Measurements from ENCODE around the gene CEP152.
"Not testable (repeated sequence)": the region's sequence is repeated elsewhere in the genome, so short reads cannot be mapped to it uniquely, and the experiment has no call there.

The CEP152 gene

GRCh38 chr15:48802257-48802656 lies 8.6 kb downstream of the CEP152 start:
- H3K9ac ChIP-seq (ENCODE audit: insufficient read length), result no peak overlapping the region
- H3K4me3 ChIP-seq, result no peak overlapping the region
- TF ChIP-seq FOXP2 (optimal IDR thresholded peaks at IDR 0.05; ENCODE audit: control extremely low read depth, extremely low read length, insufficient read depth) (no peak), EZH2 (IDR thresholded peaks at IDR 0.05) (no peak), POLR2AphosphoS5 (IDR thresholded peaks at IDR 0.05; ENCODE audit: borderline replicate concordance, low read depth, low read length) (no peak)
- H3K9me3 ChIP-seq (ENCODE audit: low read depth, low read length), result no peaks in the 10 kb centered on the region
- no peak overlapping the region for H3K27ac ChIP-seq
- peaks cover 7% of the 10 kb centered on the region for H3K36me3 ChIP-seq (ENCODE audit: insufficient read depth, low read length)
- no peak for DNase-seq (ENCODE audit: low read depth, low spot score)

GRCh38 chr15:48800811-48801455 lies 9.9 kb downstream of the CEP152 start:
- no peak overlapping the region for H3K27ac ChIP-seq
- no peak for DNase-seq (ENCODE audit: low read depth, low spot score)

GRCh38 chr15:48800245-48800644 lies 10.6 kb downstream of the CEP152 start:
- Histone ChIP-seq H3K9me3 (ENCODE audit: low read depth, low read length) (no peaks in the 10 kb centered on the region), H3K27ac (no peak overlapping the region), H3K9ac (ENCODE audit: insufficient read length) (no peak overlapping the region), H3K4me3 (no peak overlapping the region), H3K36me3 (ENCODE audit: insufficient read depth, low read length) (peaks cover 24% of the 10 kb centered on the region)
- no peak for DNase-seq (ENCODE audit: low read depth, low spot score)
- TF ChIP-seq POLR2AphosphoS5 (IDR thresholded peaks at IDR 0.05; ENCODE audit: borderline replicate concordance, low read depth, low read length) (no peak), FOXP2 (optimal IDR thresholded peaks at IDR 0.05; ENCODE audit: control extremely low read depth, extremely low read length, insufficient read depth) (no peak), EZH2 (IDR thresholded peaks at IDR 0.05) (no peak)

More at GRCh38 chr15:48800811-48801455, 9.9 kb downstream of the CEP152 start:
- H3K4me3 ChIP-seq, result no peak overlapping the region
- H3K9ac ChIP-seq (ENCODE audit: insufficient read length), result no peak overlapping the region
- H3K36me3 ChIP-seq (ENCODE audit: insufficient read depth, low read length), result peaks cover 18% of the 10 kb centered on the region
- no peaks in the 10 kb centered on the region for H3K9me3 ChIP-seq (ENCODE audit: low read depth, low read length)
- no peak for TF ChIP-seq FOXP2 (optimal IDR thresholded peaks at IDR 0.05; ENCODE audit: control extremely low read depth, extremely low read length, insufficient read depth)
- TF ChIP-seq POLR2AphosphoS5 (IDR thresholded peaks at IDR 0.05; ENCODE audit: borderline replicate concordance, low read depth, low read length), result no peak
- no peak for TF ChIP-seq EZH2 (IDR thresholded peaks at IDR 0.05)

GRCh38 chr15:48798319-48798718 lies 12.6 kb downstream of the CEP152 start:
- no peak for TF ChIP-seq POLR2AphosphoS5 (IDR thresholded peaks at IDR 0.05; ENCODE audit: borderline replicate concordance, low read depth, low read length)
- TF ChIP-seq EZH2 (IDR thresholded peaks at IDR 0.05), result no peak
- TF ChIP-seq FOXP2 (optimal IDR thresholded peaks at IDR 0.05; ENCODE audit: control extremely low read depth, extremely low read length, insufficient read depth), result no peak
- Histone ChIP-seq H3K9me3 (ENCODE audit: low read depth, low read length) (no peaks in the 10 kb centered on the region), H3K4me3 (no peak overlapping the region), H3K9ac (ENCODE audit: insufficient read length) (no peak overlapping the region), H3K27ac (no peak overlapping the region), H3K36me3 (ENCODE audit: insufficient read depth, low read length) (peaks cover 32% of the 10 kb centered on the region)
- no peak for DNase-seq (ENCODE audit: low read depth, low spot score)

- no peak for DNase-seq (ENCODE audit: low read depth, low spot score)
- no peak for TF ChIP-seq FOXP2 (optimal IDR thresholded peaks at IDR 0.05; ENCODE audit: control extremely low read depth, extremely low read length, insufficient read depth)
- TF ChIP-seq POLR2AphosphoS5 (IDR thresholded peaks at IDR 0.05; ENCODE audit: borderline replicate concordance, low read depth, low read length), result no peak
- no peak for TF ChIP-seq EZH2 (IDR thresholded peaks at IDR 0.05)
- Histone ChIP-seq H3K9ac (ENCODE audit: insufficient read length) (no peak overlapping the region), H3K27ac (no peak overlapping the region), H3K4me3 (no peak overlapping the region), H3K9me3 (ENCODE audit: low read depth, low read length) (no peaks in the 10 kb centered on the region), H3K36me3 (ENCODE audit: insufficient read depth, low read length) (peaks cover 44% of the 10 kb centered on the region)
Observed at GRCh38 chr15:48796930-48797329, 13.9 kb downstream of the CEP152 start.

- TF ChIP-seq POLR2AphosphoS5 (IDR thresholded peaks at IDR 0.05; ENCODE audit: borderline replicate concordance, low read depth, low read length), result no peak
- TF ChIP-seq EZH2 (IDR thresholded peaks at IDR 0.05), result no peak
- no peak for TF ChIP-seq FOXP2 (optimal IDR thresholded peaks at IDR 0.05; ENCODE audit: control extremely low read depth, extremely low read length, insufficient read depth)
- no peak overlapping the region for H3K27ac ChIP-seq
- DNase-seq (ENCODE audit: low read depth, low spot score), result no peak
- peaks cover 45% of the 10 kb centered on the region for H3K36me3 ChIP-seq (ENCODE audit: insufficient read depth, low read length)
- H3K9me3 ChIP-seq (ENCODE audit: low read depth, low read length), result no peaks in the 10 kb centered on the region
- no peak overlapping the region for H3K9ac ChIP-seq (ENCODE audit: insufficient read length)
- H3K4me3 ChIP-seq, result no peak overlapping the region
Observed at GRCh38 chr15:48796521-48796920, 14.3 kb downstream of the CEP152 start.

- DNase-seq (ENCODE audit: low read depth, low spot score), result no peak
- H3K36me3 ChIP-seq (ENCODE audit: insufficient read depth, low read length), result peaks cover 49% of the 10 kb centered on the region
- no peaks in the 10 kb centered on the region for H3K9me3 ChIP-seq (ENCODE audit: low read depth, low read length)
- TF ChIP-seq FOXP2 (optimal IDR thresholded peaks at IDR 0.05; ENCODE audit: control extremely low read depth, extremely low read length, insufficient read depth) (no peak), POLR2AphosphoS5 (IDR thresholded peaks at IDR 0.05; ENCODE audit: borderline replicate concordance, low read depth, low read length) (no peak), EZH2 (IDR thresholded peaks at IDR 0.05) (no peak)
- no peak overlapping the region for H3K4me3 ChIP-seq
- no peak overlapping the region for H3K9ac ChIP-seq (ENCODE audit: insufficient read length)
- no peak overlapping the region for H3K27ac ChIP-seq
Observed at GRCh38 chr15:48795901-48796300, 15.0 kb downstream of the CEP152 start.

- H3K9ac ChIP-seq (ENCODE audit: insufficient read length), result no peak overlapping the region
- no peaks in the 10 kb centered on the region for H3K9me3 ChIP-seq (ENCODE audit: low read depth, low read length)
- peaks cover 58% of the 10 kb centered on the region for H3K36me3 ChIP-seq (ENCODE audit: insufficient read depth, low read length)
- H3K27ac ChIP-seq, result no peak overlapping the region
- DNase-seq (ENCODE audit: low read depth, low spot score), result no peak
- no peak for TF ChIP-seq POLR2AphosphoS5 (IDR thresholded peaks at IDR 0.05; ENCODE audit: borderline replicate concordance, low read depth, low read length)
- TF ChIP-seq FOXP2 (optimal IDR thresholded peaks at IDR 0.05; ENCODE audit: control extremely low read depth, extremely low read length, insufficient read depth), result no peak
- H3K4me3 ChIP-seq, result no peak overlapping the region
Observed at GRCh38 chr15:48794697-48795134, 16.2 kb downstream of the CEP152 start.

GRCh38 chr15:48792408-48792807 lies 18.5 kb downstream of the CEP152 start:
- Histone ChIP-seq H3K9ac (ENCODE audit: insufficient read length) (no peak overlapping the region), H3K27ac (0 out of 2 replicates have a peak overlapping the region, but pooled peaks have one; percentile 38), H3K9me3 (ENCODE audit: low read depth, low read length) (no peaks in the 10 kb centered on the region), H3K4me3 (no peak overlapping the region), H3K36me3 (ENCODE audit: insufficient read depth, low read length) (peaks cover 77% of the 10 kb centered on the region)
- no peak for DNase-seq (ENCODE audit: low read depth, low spot score)
- TF ChIP-seq EZH2 (IDR thresholded peaks at IDR 0.05), result no peak
- no peak for TF ChIP-seq POLR2AphosphoS5 (IDR thresholded peaks at IDR 0.05; ENCODE audit: borderline replicate concordance, low read depth, low read length)
- TF ChIP-seq FOXP2 (optimal IDR thresholded peaks at IDR 0.05; ENCODE audit: control extremely low read depth, extremely low read length, insufficient read depth), result no peak

- H3K36me3 ChIP-seq (ENCODE audit: insufficient read depth, low read length), result peaks cover 61% of the 10 kb centered on the region
- not testable (repeated sequence) for H3K27ac ChIP-seq; H3K9ac ChIP-seq (ENCODE audit: insufficient read length); DNase-seq (ENCODE audit: low read depth, low spot score); H3K9me3 ChIP-seq (ENCODE audit: low read depth, low read length); H3K4me3 ChIP-seq
Observed at GRCh38 chr15:48790466-48791115, 20.3 kb downstream of the CEP152 start.

Data from SK-N-MC (cell line).